Sigmoid colon (tissue), 4 donors: Measurements from ENCODE around the gene ANO2.

ENCODE experiments used
- CTCF ChIP-seq, 4 experiments: fragments of 450-650 bp in 3 of 4; fragments of 200-600 bp in 1 of 4; IDR thresholded peaks; one replicate each; pipeline ENCODE4 v1.5.1; 2016 to 2019; ENCODE audit warnings: antibody characterized with exemption in 4 of 4, mild to moderate bottlenecking in 3 of 4, moderate library complexity in 2 of 4
- EP300 ChIP-seq, 4 donors: sonication (generic); formaldehyde crosslinking; IDR thresholded peaks; one replicate each; pipeline ENCODE4 v1.6.1; 2017; ENCODE audit warnings: antibody characterized with exemption in 4 of 4

GRCh38 chr12:5944053-5944452, 1.0 kb downstream of the ANO2 start:
- TF ChIP-seq EP300 (IDR thresholded peaks at IDR 0.05): no peak
- no peak for TF ChIP-seq CTCF (IDR thresholded peaks at IDR 0.05)
